ENCODE results near the gene SMYD3.

GRCh38 chr1:245870698-245871097 lies 636.4 kb downstream of the SMYD3 start:
- TF ChIP-seq CTCF (conservative IDR thresholded peaks at IDR 0.05; ENCODE audit: low read depth, low read length) (no peak), POLR2A (IDR thresholded peaks at IDR 0.05; ENCODE audit: low read depth, low read length) (no peak), SMC3 (IDR thresholded peaks at IDR 0.05; ENCODE audit: low read depth, low read length) (no peak)
- TF ChIP-seq, protein P1, sequence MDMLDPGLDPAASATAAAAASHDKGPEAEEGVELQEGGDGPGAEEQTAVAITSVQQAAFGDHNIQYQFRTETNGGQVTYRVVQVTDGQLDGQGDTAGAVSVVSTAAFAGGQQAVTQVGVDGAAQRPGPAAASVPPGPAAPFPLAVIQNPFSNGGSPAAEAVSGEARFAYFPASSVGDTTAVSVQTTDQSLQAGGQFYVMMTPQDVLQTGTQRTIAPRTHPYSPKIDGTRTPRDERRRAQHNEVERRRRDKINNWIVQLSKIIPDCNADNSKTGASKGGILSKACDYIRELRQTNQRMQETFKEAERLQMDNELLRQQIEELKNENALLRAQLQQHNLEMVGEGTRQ (IDR thresholded peaks at IDR 0.05; ENCODE audit: low read depth, low read length): no peak
